GM10847 (cell line): ENCODE data around the gene PNLDC1.

ENCODE experiments used
- POLR2A ChIP-seq: IDR thresholded peaks from 2 replicates; pipeline ENCODE4 v1.6.1; 2011; ENCODE audit not compliant: insufficient read length; ENCODE audit errors: extremely low read depth

PNLDC1 gene

DNA sequence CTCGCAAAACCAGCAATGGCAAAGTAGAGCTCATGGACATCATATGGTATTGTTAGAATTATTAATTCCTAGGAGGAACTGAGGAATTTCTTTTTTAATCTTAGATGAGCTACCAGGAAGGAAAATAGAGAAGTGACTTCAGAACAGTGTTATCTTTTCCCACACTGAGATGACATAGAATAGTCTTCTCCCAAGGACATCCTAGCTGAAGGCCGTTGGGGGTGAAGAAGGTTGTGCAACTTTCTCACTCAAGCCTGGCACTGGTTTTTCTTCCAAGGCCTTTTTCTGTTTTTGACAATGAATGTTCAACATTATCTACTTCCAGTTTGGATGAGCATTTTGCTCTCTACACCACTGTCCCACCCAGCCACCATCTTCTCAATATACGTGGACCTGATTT is 54.9 kb downstream of the PNLDC1 start:
- TF ChIP-seq POLR2A, result no peak

DNA sequence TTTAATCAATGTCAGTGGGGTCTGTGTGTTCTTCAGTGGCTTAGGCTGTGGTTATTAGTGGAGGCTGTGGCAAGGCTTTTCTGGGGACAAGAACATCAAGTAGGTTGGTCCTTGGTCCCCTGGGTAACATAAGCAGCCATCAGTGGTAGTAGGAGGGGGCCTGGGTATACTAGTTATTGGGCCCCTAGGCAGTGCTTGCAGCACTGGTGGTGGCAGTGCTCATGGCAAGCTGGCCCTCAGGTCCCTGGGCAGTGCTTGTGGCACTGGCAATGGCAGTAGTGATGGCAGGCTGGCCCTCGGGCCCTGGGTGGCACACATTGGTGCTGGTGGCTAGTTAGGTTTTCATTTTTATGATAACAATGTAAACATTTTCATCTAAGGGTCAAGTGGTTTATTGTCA is 58.2 kb downstream of the PNLDC1 start:
- no peak for TF ChIP-seq POLR2A

DNA sequence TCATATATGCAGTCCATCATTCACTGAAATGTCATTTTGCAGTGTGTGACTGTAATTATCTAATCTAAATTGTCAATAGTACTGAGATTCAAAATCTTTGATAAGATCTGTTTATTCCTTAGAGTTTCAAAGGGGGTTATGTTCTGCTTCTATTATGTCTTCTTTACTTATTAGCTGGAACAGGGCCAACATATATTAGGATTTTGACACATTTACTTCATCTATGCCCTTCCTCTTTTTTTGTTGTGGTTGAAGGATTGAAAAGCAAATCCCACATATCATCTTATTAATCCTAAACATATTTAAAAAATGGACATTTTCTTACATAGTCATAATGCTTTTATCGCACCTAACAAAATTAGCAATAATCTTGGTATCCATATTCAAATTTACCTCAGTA is 60.4 kb downstream of the PNLDC1 start:
- no peak for TF ChIP-seq POLR2A

DNA sequence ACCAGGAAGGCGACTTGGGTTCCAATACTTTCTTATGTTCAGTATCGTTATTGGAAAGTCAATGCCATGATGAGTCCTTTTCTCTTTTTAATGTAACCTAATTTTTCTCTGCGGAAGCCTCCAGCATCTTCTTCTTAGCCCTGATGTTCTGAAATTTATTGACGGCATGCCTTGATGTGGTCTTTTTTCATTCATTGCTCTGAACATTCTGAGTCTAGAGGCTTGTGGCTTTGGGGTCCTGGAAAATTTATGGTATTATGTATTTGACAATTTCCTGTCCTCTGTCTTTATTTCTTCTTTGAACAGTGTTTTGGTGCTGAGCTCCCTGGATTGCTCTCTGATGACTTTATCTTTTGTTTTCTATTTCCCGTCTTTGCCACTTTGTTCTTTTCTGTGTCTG is 62.0 kb downstream of the PNLDC1 start:
- TF ChIP-seq POLR2A, result no peak

DNA sequence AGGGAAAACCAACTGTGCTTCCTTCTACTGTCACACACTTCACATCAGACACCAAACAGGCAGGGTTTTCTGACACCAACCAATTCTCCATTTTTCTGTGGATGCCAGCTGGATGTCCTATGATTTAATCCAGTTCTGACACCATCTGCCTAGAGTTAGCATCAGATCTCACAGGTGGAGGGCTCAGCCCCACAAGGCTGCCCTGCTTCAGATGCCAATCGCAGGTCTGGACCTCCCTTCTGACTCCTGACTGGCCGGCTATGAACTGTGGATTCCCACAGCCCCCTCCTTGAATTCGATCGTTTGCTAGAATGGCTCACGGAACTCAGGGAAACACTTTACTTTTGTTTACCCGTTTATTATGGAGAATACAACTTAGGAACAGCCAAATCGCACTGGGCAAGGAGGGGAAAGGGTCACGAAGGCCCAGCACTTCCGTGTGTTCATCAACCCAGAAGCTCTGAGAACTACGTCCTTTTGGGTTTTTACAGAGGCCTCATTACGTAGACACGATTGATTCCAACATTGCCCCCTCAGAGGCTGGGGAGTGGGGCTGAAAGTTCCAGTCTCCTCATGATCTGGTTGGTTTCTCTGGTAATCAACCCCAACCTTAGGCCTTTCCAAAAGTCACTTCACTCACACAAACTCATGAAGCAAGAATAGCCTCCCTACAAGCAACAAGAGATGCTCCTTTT is 65.3 kb downstream of the PNLDC1 start:
- no peak for TF ChIP-seq POLR2A

DNA sequence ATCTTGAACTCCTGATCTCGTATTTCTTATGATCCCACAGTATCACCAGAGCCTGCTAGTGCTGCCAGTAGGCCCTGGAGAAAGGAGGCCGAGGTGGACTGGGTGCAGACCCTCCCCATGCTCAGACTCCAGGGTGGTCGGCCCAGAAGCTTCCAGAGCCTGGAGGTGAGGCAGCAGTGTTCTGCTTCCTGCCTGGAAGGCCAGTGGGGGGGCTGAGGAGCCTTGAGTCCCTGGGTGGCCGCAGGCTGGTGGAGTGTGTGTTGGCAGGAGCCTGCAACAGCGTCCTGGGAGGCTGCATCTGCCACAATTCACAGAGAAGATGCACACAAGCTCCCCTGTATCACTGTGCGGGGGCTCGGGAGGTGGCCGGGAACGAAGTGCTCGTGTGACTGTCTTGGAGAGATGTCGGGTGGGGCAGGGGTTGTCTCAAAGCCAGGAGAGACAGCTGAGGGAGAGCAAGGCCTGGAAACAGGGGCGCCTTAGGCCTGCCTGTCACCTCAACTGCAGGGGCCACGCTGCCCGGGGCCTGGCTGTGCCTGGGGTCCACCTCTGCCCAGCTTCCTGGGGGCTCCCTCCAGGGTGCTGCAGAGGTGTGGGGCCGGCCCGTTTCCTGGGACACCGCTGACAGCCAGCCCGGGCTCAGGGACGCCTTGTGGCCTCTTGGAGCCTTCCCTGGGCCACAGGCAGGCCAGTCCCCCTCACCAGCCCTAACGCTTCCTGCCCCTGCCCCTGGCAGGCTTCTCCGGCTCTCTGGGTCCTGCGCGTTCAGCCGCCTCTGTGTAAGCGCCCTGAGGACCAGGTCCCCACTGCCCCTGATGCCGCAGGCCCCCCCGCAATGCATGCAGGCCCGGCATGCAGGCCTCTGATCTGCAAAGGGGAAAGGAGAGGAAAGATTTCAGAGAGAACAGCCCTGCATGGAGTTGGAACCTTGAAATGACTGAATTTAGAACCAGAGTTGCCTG is 66.5 kb downstream of the PNLDC1 start:
- TF ChIP-seq POLR2A, result no peak
